GM21576 (cell line): Measurements from ENCODE around the gene PROKR1.
"Not testable (repeated sequence)": the region's sequence is repeated elsewhere in the genome, so short reads cannot be mapped to it uniquely, and the experiment has no call there.

Source experiments
- ATAC-seq: cut with Tn5 transposase; IDR thresholded peaks from one replicate; pipeline ENCODE4 v1.9.1; 2021; ENCODE audit warnings: mild to moderate bottlenecking, moderate library complexity; ENCODE audit not compliant: unreplicated experiment

PROKR1 gene

GRCh38 chr2:68653538-68653982 is 10.2 kb downstream of the PROKR1 start:
- peak; percentile 86 for ATAC-seq

GRCh38 chr2:68658266-68658665 is 14.9 kb downstream of the PROKR1 start:
- ATAC-seq, result no peak

DNA sequence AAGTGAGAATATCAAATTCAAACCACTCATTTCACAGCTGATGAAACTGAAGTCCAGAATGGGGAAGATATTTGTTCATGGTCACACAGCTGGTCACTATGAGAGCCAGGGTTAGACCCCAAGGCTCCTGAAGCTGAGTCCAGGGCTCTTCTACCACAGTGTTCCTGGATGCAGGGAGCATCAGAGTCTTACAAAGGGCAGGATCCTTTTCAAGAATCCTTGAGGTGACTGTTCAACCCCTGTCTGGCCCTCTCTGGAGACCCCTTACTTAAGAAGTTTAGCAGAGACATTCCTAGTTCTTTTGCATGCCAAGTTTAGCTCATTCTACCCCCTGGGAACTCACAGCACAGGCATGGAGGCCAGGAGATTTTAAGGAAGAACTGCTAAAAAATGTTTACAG is 15.7 kb downstream of the PROKR1 start:
- no peak for ATAC-seq

DNA sequence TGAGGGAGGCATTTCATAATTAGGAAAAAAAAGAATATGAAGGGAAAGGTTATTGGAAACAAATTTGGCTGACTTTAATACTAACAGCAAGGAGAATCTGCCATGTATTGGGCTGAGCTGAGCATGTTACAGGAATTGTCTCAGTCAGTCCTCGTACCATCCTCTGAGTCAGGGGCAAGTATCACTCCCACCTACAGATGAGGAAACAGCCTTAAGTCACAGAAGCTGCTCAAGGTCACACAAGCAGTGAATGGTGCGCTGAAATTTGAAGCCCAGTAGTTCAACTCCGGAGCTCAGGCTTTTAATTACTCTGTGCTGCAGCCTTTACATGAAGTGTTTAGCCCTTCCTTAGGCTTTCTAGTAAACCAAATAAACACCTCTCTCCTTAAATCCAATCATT is 17.3 kb downstream of the PROKR1 start:
- no peak for ATAC-seq

DNA sequence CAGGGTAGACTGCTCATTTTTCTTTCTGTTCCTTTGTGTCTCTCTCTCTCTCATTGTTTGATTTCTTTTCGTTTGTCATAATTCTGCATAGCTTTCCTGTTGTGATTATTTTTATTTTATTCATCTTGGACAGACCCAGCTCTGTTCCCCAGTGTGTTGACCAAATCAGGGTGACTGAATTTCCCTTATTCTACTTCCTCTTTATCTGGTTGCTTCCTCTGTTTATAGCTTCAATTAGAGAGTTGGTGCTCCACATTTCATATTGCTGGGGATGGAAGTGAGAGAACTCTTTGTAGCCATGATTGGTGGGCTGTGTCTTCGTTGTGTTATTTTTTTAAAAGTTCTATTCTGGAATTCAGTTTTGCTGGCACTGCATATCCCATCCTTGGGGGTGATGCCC is 19.1 kb downstream of the PROKR1 start:
- ATAC-seq, result no peak

DNA sequence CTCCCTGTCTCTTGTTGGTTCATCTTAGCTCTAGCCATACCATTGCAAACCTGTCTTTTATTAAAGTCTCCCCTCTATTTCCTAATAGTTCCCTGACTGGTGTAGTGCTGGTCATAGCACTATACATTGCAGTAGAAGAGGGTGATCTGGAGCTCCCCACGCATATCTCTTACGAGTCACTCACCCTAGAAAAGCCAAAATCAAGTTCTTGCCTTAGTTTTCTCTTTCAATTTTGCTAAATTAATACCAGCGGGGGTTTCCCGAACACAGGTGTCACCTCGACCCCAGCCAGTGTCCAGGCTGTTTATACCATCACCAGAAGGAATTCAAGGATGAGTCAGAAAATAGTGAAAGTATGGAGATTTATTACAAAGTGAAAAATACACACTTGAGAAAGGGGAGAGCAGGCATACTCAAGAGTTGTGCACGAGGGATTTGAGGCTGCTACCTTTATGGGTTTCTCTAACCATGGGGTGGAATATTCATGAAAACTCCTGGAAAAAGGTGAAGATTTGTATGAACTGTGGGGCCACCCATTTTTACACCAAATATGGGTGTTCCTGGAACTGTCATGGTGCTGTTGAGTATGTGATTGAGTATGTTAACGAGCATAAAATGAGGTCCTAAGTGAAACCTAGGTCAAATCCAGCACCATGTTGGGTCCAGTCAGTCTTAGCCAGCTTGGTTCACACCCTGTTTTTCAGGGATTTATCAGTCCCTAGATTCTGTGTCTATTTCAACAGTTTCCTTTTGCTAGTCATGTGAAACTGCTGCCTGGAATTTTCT is 20.2 kb downstream of the PROKR1 start:
- ATAC-seq, result no peak

GRCh38 chr2:68667371-68667770 is 24.0 kb downstream of the PROKR1 start:
- ATAC-seq, result no peak

- ATAC-seq, result no peak
Measured at GRCh38 chr2:68669651-68670050, 26.3 kb downstream of the PROKR1 start.

GRCh38 chr2:68671961-68672360 is 28.6 kb downstream of the PROKR1 start:
- ATAC-seq, result no peak

DNA sequence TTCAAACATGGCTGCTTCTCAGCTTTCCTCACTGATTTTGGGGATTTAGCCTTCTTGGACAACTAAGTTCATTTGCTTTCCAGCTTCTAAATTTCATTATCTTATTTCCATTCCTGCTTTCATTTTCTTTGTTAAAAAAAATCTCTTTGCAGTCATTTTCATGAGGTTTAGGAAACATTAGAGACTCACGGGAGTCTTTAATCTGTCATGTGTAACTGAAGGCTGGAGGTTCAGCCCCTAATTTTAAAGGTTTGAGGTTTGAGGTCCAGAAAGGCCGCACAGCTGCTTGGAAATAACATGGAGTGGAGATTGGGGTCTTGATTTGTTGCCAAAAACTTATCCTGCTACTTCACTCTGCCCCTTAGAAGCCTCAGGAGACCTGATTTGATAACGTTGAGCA is 30.3 kb downstream of the PROKR1 start:
- no peak for ATAC-seq

DNA sequence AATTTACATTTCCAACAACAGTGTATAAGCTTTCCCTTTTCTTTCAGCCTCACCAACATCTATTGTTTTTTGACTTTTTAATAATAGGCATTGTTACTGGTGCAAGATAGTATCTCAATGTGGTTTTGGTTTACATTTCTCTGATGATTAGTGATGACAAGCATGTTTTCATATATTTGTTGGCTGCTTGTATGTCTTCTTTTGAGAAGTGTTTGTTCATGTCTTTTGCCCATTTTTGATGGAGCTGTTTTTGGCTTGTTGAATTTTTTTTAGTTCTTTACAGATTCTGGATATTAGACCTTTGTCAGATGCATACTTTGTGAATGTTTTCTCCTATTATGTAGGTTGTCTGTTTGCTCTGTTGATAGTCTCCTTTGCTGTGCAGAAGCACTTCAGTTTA is 32.1 kb downstream of the PROKR1 start:
- no peak for ATAC-seq

DNA sequence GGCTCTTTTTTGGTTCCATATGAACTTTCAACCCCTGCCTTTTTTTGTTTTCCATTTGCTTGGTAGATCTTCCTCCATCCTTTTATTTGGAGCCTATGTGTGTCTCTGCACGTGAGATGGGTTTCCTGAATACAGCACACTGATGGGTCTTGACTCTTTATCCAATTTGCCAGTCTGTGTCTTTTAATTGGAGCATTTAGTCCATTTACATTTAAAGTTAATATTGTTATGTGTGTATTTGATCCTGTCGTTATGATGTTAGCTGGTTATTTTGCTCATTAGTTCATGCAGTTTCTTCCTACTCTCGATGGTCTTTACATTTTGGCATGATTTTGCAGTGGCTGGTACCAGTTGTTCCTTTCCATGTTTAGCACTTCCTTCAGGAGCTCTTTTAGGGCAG is 34.5 kb downstream of the PROKR1 start:
- ATAC-seq, result not testable (repeated sequence)

DNA sequence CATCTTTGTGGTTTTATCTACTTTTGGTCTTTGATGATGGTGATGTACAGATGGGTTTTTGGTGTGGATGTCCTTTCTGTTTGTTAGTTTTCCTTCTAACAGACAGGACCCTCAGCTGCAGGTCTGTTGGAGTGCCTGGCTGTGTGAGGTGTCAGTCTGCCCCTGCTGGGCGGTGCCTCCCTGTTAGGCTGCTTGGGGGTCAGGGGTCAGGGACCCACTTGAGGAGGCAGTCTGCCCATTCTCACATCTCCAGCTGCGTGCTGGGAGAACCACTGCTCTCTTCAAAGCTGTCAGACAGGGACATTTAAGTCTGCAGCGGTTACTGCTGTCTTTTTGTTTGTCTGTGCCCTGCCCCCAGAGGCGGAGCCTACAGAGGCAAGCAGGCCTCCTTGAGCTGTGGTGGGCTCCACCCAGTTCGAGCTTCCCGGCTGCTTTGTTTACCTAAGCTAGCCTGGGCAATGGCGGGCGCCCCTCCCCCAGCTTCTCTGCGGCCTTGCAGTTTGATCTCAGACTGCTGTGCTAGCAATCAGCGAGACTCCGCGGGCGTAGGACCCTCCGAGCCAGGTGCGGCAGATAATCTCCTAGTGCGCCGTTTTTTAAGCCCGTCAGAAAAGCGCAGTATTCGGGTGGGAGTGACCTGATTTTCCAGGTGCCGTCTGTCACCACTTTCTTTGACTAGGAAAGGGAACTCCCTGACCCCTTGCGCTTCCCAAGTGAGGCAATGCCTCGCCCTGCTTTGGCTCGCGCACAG is 36.0 kb downstream of the PROKR1 start:
- not testable (repeated sequence) for ATAC-seq

DNA sequence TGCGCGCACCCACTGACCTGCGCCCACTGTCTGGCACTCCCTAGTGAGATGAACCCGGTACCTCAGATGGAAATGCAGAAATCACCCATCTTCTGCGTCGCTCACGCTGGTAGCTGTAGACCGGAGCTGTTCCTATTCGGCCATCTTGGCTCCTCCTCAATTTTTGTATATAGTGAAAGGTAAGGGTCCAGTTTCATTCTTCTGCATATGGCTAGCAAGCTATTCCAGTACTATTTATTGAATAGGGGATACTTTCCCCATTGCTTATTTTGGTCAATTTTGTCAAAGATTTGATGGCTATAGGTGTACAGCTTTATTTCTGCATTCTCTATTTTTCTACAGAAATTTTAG is 36.5 kb downstream of the PROKR1 start:
- not testable (repeated sequence) for ATAC-seq

DNA sequence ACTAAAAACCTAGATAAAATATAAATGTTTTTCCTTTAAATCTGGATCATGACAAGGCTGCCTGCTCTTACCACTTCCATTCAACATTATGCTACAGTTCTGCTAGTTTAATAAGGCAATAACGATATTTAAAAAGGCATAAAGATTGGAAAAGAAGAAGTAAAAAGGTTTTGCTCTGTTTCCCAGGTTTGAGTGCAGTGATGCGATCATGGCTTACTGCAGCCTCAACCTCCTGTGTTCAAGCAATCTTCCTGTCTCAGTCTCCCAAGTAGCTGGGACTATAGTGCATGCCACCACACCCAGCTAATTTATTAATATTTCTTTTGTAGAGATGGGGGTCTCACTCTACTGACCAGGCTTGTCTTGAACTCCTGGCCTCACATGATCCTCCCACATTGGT is 40.8 kb downstream of the PROKR1 start:
- ATAC-seq, result no peak

- ATAC-seq, result no peak
Measured at GRCh38 chr2:68686178-68686577, 42.8 kb downstream of the PROKR1 start.

DNA sequence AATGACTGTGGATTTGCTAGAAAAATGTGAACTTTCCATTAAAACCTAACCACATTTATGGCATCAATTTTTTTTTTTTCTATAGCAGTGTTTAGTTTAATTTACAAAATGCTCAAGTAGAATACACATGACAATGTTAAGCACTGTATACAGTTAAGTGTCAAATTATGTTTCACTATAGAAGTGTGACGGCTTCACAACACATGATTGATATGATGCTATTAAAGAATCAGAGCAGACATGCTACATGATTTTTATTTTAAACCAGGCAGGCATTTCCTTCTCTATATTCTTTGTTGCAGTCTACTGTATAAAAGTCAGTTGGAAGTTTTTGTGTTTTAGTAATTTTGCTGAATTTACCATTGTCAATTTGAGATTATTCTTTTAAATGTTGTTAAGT is 43.6 kb downstream of the PROKR1 start:
- ATAC-seq, result no peak

GRCh38 chr2:68689553-68690537 is 46.5 kb downstream of the PROKR1 start:
- peak; percentile 92 for ATAC-seq

- no peak for ATAC-seq
Measured at GRCh38 chr2:68690851-68691250, 47.5 kb downstream of the PROKR1 start.

DNA sequence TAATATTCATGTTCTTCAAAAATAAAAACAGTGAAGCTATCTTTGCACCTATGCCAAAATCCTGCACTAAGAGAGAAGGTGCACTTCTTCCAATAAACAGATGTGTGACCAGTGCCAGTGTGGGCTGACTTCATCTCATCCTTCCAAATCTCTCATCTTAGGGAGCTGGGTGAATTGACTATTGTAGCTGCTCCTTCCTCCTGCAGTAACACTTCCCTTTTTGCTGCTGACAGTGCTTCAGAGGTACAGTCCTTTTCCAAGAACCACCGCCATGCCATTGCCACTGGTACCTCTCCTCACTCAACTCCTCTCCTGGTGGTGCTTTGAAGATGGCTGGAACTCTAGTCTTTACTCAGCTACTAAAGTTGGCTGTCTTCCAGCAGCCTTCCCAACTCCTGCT is 49.1 kb downstream of the PROKR1 start:
- no peak for ATAC-seq

DNA sequence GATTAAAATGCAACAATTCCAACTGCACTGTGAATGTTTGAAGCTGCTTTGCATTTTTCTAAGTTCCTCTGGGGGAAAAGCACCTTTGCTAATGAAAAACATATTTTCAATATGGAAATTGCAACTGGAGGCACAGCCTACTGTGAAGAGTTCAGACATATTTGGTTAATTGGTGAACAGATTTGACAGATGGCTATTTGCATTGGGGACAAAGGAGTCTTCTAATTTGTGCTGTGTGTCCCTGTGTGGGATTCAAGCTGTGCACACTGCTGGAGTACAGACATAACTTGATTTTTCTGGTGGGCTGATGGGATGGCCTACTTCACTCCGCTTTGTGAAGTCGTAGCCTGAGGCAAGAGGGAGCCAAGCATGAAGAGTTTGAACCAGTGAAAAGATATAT is 50.6 kb downstream of the PROKR1 start:
- ATAC-seq, result no peak
